GM13976 (cell line): ENCODE measurements around the gene NHERF2.

Experiments used
- DNase-seq: peaks from one replicate; pipeline ENCODE4 v3.0.0; 2012; ENCODE audit warnings: low spot score
- in situ Hi-C: fragments of 300-500 bp; cut with MboI; formaldehyde crosslinking; loops from one replicate; pipeline ENCODE4 v1.12.0; 2022; ENCODE audit warnings: low sequenced_read_pairs, mixed read lengths, inconsistent platforms; ENCODE audit not compliant: unreplicated experiment
- TF ChIP-seq, protein P1 (sequence below): IDR thresholded peaks from 2 replicates; pipeline ENCODE4 v1.5.1; 2012; ENCODE audit warnings: borderline replicate concordance, mild to moderate bottlenecking; ENCODE audit not compliant: insufficient read depth; ENCODE audit errors: extremely low read depth, missing control alignments, control extremely low read depth

Gene NHERF2

DNA sequence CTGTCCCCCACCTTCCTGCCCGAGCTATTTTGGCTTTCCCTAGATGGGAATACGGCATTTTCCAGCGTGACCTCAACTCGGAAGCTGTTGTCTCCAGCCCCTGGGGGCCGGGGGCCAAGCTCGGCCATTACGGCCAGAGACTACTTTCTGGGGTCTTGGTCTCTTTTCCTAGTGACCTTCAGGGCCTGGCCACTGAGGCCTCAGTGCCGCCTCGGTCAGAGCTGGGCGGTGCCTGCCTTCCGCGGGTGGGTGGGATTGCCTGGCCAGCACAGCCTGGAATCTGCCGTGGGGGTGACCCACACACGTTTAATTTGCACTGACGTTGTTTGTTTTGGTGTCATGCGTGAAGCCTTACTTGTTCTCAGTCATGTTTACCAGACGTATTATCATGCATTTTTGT, 50.3 kb downstream of the NHERF2 start:
- in situ Hi-C loops = no loop called here

DNA sequence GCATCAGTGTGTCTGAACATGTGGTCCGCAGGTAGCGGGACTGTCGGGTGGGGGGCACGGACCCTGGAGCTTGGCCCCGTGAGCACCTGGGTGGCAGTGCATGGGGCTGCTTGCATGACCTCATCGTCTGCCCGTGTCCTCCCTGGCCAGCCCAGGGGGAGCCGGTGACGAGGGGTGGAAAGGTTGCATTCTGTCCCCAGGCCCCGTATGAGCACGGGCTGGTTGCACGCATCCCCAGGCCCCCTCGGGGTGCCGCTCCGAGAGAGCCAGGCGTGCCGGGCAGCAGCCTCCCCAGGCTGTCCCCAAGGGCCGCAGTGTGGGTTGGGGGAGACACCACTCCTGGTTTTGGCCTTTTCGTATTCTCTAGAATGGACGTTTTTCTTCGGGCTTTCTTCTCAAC, 51.0 kb downstream of the NHERF2 start:
- in situ Hi-C loops = no loop called here
- DNase-seq = no peak
- TF ChIP-seq, protein P1, sequence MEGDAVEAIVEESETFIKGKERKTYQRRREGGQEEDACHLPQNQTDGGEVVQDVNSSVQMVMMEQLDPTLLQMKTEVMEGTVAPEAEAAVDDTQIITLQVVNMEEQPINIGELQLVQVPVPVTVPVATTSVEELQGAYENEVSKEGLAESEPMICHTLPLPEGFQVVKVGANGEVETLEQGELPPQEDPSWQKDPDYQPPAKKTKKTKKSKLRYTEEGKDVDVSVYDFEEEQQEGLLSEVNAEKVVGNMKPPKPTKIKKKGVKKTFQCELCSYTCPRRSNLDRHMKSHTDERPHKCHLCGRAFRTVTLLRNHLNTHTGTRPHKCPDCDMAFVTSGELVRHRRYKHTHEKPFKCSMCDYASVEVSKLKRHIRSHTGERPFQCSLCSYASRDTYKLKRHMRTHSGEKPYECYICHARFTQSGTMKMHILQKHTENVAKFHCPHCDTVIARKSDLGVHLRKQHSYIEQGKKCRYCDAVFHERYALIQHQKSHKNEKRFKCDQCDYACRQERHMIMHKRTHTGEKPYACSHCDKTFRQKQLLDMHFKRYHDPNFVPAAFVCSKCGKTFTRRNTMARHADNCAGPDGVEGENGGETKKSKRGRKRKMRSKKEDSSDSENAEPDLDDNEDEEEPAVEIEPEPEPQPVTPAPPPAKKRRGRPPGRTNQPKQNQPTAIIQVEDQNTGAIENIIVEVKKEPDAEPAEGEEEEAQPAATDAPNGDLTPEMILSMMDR = no peak

More for the DNA sequence above, 50.3 kb downstream of the NHERF2 start:
- DNase-seq = no peak
- TF ChIP-seq, protein P1 = no peak

DNA sequence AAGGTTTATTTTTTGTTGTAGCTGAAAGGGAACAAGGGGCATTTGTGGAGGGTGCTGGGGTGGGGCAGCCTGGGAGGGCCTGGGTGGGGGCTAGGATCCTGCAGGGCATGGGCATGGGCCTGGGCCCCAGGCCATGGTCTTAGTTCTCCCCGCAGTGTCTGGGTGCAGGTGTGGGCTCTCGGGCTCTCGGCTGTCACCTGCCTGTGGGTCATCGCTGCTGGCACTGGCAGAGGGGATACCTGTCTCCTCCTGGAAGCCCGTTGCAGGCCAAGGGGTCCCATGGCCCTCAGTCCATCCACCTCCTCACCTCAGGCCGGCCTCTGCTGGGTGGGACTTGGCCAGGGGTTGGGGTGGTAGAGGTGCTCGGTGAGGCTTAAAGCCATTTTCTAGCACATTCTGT, 51.4 kb downstream of the NHERF2 start:
- in situ Hi-C loops = no loop called here
- no peak for DNase-seq
- TF ChIP-seq, protein P1 = no peak

DNA sequence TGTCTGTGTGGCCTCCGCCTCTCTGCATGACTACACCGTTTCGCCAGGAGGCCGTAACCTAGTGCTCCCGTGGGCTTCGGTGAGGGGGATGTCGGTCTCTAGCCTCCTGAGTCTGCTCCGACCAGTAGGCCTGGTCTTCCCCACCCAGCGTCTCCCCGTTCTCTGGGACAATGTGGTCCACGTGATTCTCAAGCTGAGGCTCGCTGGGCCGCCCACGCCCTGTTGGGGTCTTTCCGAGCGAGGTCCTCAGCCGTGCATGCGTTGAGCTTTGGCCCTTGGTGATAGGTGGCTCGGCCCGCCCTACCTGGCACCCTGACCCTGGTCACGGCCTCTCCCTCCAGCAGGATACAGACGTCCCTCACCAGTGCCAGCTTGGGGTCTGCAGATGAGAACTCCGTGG, 52.0 kb downstream of the NHERF2 start:
- DNase-seq = no peak
- TF ChIP-seq, protein P1 = no peak
- in situ Hi-C loops = no loop called here

DNA sequence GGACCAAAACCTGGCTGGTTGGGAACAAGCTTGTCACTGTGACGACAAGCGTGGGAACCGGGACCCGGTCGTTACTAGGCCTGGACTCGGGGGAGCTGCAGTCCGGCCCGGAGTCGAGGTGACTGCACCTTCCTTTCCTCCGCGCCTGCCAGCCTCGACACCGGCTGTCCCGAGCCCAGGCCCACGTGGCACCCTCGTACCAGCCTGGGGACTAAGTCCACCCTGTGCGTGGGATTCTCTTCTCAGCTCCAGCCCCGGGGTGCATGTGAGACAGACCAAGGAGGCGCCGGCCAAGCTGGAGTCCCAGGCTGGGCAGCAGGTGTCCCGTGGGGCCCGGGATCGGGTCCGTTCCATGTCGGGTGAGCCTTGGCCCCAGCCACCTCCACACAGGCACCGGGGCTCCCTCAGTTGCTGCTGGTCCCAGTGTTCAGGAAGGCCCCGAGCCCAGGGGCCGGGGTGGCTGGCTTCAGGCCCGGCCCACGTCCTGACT, 52.7 kb downstream of the NHERF2 start:
- no peak for DNase-seq
- in situ Hi-C loops = no loop called here
- TF ChIP-seq, protein P1 = no peak

DNA sequence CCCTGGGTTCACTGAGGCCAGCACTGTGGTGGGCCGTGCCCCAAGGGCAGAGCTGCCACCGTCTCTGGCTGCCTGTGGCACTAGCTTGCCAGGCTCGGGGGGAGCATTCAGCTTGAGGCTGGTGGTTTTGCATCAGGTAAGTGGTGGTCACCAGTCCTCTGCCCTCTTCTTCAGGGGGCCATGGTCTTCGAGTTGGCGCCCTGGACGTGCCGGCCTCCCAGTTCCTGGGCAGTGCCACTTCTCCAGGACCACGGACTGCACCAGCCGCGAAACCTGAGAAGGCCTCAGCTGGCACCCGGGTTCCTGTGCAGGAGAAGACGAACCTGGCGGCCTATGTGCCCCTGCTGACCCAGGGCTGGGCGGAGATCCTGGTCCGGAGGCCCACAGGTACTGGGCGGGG, 53.3 kb downstream of the NHERF2 start:
- no peak for DNase-seq
- TF ChIP-seq, protein P1 = no peak
- in situ Hi-C loops = no loop called here
